ENCODE data around the gene ADAMTS3. TPM values are rescaled to one million over a fixed set of nuclear protein-coding genes. Genes with fewer than 3 reads are reported as not detected.

The ADAMTS3 gene
- total RNA-seq, 2 experiments from 2014 or later = not detected

DNA sequence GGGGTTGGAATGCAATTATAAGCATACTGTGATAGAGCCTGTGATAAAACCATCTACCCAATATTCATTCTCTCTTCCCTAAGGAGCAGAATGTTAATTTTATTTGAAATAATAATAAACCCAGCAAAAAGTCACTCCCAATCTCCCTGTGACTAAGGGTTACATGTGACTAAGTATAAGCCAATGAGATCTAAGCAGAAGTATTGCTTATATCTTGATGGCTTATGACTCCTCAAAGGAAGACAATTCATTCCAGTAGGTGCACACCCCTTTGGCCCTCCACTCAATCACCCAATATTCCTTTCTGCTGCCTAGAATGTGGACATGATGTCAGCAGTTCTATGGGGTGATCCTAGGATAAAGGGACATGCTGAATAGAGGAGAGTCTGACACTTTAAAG, 224.6 kb downstream of the ADAMTS3 start:
- Mint-ChIP-seq H3K9me3 (no peaks in the 10 kb centered on the region), H3K4me3 (no peak overlapping the region), H3K4me1 (ENCODE audit: low read depth) (no peaks in the 10 kb centered on the region), H3K27ac (no peak overlapping the region), H3K27me3 (peaks cover 1% of the 10 kb centered on the region), H3K36me3 (ENCODE audit: low read depth) (no peaks in the 10 kb centered on the region)
- DNase-seq (no peak), ATAC-seq (no peak)
- intact Hi-C loops (cut with micrococcal nuclease) = no loop called here
- TF ChIP-seq, protein P1, sequence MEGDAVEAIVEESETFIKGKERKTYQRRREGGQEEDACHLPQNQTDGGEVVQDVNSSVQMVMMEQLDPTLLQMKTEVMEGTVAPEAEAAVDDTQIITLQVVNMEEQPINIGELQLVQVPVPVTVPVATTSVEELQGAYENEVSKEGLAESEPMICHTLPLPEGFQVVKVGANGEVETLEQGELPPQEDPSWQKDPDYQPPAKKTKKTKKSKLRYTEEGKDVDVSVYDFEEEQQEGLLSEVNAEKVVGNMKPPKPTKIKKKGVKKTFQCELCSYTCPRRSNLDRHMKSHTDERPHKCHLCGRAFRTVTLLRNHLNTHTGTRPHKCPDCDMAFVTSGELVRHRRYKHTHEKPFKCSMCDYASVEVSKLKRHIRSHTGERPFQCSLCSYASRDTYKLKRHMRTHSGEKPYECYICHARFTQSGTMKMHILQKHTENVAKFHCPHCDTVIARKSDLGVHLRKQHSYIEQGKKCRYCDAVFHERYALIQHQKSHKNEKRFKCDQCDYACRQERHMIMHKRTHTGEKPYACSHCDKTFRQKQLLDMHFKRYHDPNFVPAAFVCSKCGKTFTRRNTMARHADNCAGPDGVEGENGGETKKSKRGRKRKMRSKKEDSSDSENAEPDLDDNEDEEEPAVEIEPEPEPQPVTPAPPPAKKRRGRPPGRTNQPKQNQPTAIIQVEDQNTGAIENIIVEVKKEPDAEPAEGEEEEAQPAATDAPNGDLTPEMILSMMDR (IDR thresholded peaks at IDR 0.05) = no peak
- POLR2A ChIA-PET = no interaction called here
- CTCF ChIA-PET = no interaction called here

GRCh38 chr4:72341432-72341820, 227.6 kb downstream of the ADAMTS3 start:
- ATAC-seq (no peak), DNase-seq (no peak)
- H3K27ac Mint-ChIP-seq = no peak overlapping the region
- CTCF ChIA-PET = interaction anchor here (1.1 to 1.8 kb wide), 2 partner anchors 11 to 15 kb away, joined by 3 to 5 read pairs; no protein-coding TSS in a partner anchor
- intact Hi-C loops (cut with micrococcal nuclease) = no loop called here
- TF ChIP-seq, protein P1 (IDR thresholded peaks at IDR 0.05) = no peak
- H3K4me3 Mint-ChIP-seq = no peak overlapping the region
- H3K9me3 Mint-ChIP-seq = no peaks in the 10 kb centered on the region
- POLR2A ChIA-PET = no interaction called here
- H3K4me1 Mint-ChIP-seq (ENCODE audit: low read depth) = no peaks in the 10 kb centered on the region
- no peaks in the 10 kb centered on the region for H3K36me3 Mint-ChIP-seq (ENCODE audit: low read depth)
- H3K27me3 Mint-ChIP-seq = no peaks in the 10 kb centered on the region

GRCh38 chr4:72340803-72341431, 228.1 kb downstream of the ADAMTS3 start:
- no peak for DNase-seq
- Mint-ChIP-seq H3K4me1 (ENCODE audit: low read depth) (no peaks in the 10 kb centered on the region), H3K9me3 (no peaks in the 10 kb centered on the region), H3K27me3 (no peaks in the 10 kb centered on the region), H3K36me3 (ENCODE audit: low read depth) (no peaks in the 10 kb centered on the region), H3K27ac (no peak overlapping the region), H3K4me3 (no peak overlapping the region)
- no peak for ATAC-seq
- POLR2A ChIA-PET = no interaction called here
- CTCF ChIA-PET = interaction anchor here (1.1 to 1.8 kb wide), 2 partner anchors 10 to 14 kb away, joined by 3 to 5 read pairs; no protein-coding TSS in a partner anchor
- TF ChIP-seq, protein P1 (IDR thresholded peaks at IDR 0.05) = no peak
- intact Hi-C loops (cut with micrococcal nuclease) = no loop called here

DNA sequence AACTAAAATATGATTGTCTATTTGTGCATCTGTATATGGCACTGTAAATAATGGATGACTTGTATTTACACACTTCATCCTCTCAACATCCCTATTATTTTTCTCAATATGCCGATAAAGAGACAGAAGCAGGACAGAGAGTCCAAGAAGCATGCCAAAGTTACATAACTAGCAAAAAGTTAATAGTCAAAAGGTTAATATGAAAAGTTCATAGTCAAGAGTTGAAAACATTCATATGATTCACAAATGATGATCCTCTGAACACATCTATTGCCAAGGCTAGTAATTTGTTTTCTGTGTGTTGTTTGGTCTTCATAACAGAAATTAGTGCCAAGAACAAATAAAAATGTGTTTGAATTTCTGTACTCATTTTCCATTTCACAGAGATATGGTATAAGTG, 231.0 kb downstream of the ADAMTS3 start:
- POLR2A ChIA-PET = no interaction called here
- no peaks in the 10 kb centered on the region for H3K4me1 Mint-ChIP-seq (ENCODE audit: low read depth)

GRCh38 chr4:72330381-72330780, 238.6 kb downstream of the ADAMTS3 start:
- POLR2A ChIA-PET = no interaction called here
- DNase-seq (no peak), ATAC-seq (no peak)
- Mint-ChIP-seq H3K36me3 (ENCODE audit: low read depth) (no peaks in the 10 kb centered on the region), H3K27ac (no peak overlapping the region), H3K4me3 (no peak overlapping the region), H3K9me3 (no peaks in the 10 kb centered on the region), H3K4me1 (ENCODE audit: low read depth) (no peaks in the 10 kb centered on the region), H3K27me3 (peaks cover 2% of the 10 kb centered on the region)
- intact Hi-C loops (cut with micrococcal nuclease) = no loop called here
- TF ChIP-seq, protein P1 (IDR thresholded peaks at IDR 0.05) = no peak
- CTCF ChIA-PET = interaction anchor here (0.9 kb wide), 1 partner anchor 11 kb away, joined by 3 read pairs; no protein-coding TSS in a partner anchor

More for the DNA sequence above, 231.0 kb downstream of the ADAMTS3 start:
- peaks cover 2% of the 10 kb centered on the region for H3K27me3 Mint-ChIP-seq
- CTCF ChIA-PET = no interaction called here
- H3K9me3 Mint-ChIP-seq = no peaks in the 10 kb centered on the region
- no peak overlapping the region for H3K27ac Mint-ChIP-seq
- DNase-seq = no peak
- no peaks in the 10 kb centered on the region for H3K36me3 Mint-ChIP-seq (ENCODE audit: low read depth)
- TF ChIP-seq, protein P1 (IDR thresholded peaks at IDR 0.05) = no peak
- intact Hi-C loops (cut with micrococcal nuclease) = no loop called here
- no peak overlapping the region for H3K4me3 Mint-ChIP-seq
- ATAC-seq = no peak
